Thyroid gland (tissue), 4 donors: ENCODE measurements around the gene WDR26.

ENCODE experiments used
- POLR2A ChIP-seq, 2 donors: fragments of 450-650 bp; IDR thresholded peaks; one replicate each; pipeline ENCODE4 v1.6.1; 2017; ENCODE audit warnings: antibody characterized with exemption in 2 of 2, mild to moderate bottlenecking in 2 of 2, moderate library complexity in 1 of 2
- TF ChIP-seq, protein P1 (sequence below), 6 experiments: fragments of 200-600 bp in 3 of 6; fragments of 450-650 bp in 3 of 6; sonication (generic) in 3 of 6; IDR thresholded peaks; one replicate each; pipeline ENCODE4 v1.5.1; 2016 to 2019; ENCODE audit warnings: antibody characterized with exemption in 6 of 6, mild to moderate bottlenecking in 2 of 6, inconsistent platforms in 1 of 6, moderate library complexity in 1 of 6

DNA sequence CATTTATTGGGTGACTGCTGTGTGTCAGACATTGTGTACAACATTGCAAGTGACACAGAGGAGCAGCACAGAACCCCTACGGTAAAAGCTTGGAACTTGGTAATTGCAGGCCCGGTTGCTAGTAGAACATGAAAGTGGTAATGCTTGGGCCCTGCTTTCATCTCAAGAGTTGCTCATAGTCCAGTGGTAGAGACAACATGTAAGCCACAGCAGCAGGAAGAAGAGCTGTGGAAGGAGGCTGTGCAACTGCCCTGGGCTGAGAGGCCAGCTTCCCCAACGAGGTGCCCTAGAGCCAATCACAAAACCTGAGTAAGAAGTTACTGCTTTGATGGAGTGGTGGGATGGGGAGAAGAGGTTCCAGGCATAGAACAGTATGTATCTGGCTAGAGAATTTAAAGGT is 59.5 kb downstream of the WDR26 start:
- TF ChIP-seq, protein P1, sequence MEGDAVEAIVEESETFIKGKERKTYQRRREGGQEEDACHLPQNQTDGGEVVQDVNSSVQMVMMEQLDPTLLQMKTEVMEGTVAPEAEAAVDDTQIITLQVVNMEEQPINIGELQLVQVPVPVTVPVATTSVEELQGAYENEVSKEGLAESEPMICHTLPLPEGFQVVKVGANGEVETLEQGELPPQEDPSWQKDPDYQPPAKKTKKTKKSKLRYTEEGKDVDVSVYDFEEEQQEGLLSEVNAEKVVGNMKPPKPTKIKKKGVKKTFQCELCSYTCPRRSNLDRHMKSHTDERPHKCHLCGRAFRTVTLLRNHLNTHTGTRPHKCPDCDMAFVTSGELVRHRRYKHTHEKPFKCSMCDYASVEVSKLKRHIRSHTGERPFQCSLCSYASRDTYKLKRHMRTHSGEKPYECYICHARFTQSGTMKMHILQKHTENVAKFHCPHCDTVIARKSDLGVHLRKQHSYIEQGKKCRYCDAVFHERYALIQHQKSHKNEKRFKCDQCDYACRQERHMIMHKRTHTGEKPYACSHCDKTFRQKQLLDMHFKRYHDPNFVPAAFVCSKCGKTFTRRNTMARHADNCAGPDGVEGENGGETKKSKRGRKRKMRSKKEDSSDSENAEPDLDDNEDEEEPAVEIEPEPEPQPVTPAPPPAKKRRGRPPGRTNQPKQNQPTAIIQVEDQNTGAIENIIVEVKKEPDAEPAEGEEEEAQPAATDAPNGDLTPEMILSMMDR (IDR thresholded peaks at IDR 0.05) = no peak
- TF ChIP-seq POLR2A (IDR thresholded peaks at IDR 0.05) = no peak
